ENCODE results near the gene TTI1.

DNA sequence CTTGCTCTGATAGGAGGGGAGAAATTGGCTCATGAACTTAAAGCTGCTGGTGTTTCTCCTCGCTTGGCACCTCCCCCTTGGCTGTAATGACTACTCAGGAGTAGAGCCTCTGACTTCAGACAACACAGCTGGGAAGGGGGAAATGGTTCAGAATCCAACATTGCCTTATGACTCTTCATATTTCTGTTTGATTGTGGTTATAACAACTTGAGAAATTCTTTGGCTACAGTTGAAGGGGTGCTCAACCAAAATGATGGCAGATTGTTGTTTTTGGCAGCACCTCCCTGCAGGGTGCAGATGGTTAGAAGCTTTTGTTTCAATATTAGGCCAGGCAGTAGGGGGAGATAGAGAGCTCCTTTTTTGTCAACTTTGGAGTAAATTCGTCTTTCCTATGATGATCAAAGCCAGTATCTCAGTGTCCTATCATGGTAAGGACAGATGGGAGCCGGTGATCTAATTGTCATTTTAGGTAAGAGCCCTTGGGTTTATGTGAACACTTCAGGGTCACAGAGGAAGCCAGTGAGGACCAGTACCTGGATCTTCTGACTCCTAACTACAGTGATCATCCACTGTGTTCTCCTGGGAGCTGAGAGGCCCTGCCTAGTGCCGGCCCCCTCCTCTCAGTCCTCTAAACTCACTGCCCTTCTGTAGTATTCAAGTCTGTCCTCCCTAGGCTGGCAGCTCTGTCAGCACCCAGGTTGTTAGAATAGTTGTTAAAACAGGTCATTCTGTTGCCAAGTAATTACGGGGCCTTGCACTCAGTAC, 40.2 kb upstream of the TTI1 start:
- TF ChIP-seq, protein P1, sequence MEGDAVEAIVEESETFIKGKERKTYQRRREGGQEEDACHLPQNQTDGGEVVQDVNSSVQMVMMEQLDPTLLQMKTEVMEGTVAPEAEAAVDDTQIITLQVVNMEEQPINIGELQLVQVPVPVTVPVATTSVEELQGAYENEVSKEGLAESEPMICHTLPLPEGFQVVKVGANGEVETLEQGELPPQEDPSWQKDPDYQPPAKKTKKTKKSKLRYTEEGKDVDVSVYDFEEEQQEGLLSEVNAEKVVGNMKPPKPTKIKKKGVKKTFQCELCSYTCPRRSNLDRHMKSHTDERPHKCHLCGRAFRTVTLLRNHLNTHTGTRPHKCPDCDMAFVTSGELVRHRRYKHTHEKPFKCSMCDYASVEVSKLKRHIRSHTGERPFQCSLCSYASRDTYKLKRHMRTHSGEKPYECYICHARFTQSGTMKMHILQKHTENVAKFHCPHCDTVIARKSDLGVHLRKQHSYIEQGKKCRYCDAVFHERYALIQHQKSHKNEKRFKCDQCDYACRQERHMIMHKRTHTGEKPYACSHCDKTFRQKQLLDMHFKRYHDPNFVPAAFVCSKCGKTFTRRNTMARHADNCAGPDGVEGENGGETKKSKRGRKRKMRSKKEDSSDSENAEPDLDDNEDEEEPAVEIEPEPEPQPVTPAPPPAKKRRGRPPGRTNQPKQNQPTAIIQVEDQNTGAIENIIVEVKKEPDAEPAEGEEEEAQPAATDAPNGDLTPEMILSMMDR (IDR thresholded peaks at IDR 0.05; ENCODE audit: borderline replicate concordance, extremely low read depth, low read length, poor library complexity, severe bottlenecking): peak; percentile 75
- TF ChIP-seq EZH2 (IDR thresholded peaks at IDR 0.05; ENCODE audit: borderline replicate concordance, low read depth, low read length, severe bottlenecking): no peak
